HepG2 (cell line): ENCODE measurements around the gene PCGF2. TPM values are rescaled to one million over a fixed set of nuclear protein-coding genes. Genes with fewer than 3 reads are reported as not detected.

Source experiments
- CENPT ChIP-seq: sonication (generic); formaldehyde crosslinking; IDR thresholded peaks from 2 replicates; pipeline ENCODE4 v1.8.0; 2022; ENCODE audit warnings: low read depth, mild to moderate bottlenecking, moderate library complexity, missing genetic modification reagents
- FOXC1 ChIP-seq: sonication (generic); formaldehyde crosslinking; IDR thresholded peaks from 2 replicates; pipeline ENCODE4 v1.8.0; 2022; ENCODE audit warnings: mild to moderate bottlenecking, missing genetic modification reagents, borderline replicate concordance
- IRX3 ChIP-seq: sonication (generic); formaldehyde crosslinking; IDR thresholded peaks from 2 replicates; pipeline ENCODE4 v1.8.1; 2023; ENCODE audit warnings: mild to moderate bottlenecking, low read depth, missing genetic modification reagents, borderline replicate concordance
- KDM4B ChIP-seq: sonication (generic); formaldehyde crosslinking; IDR thresholded peaks from 2 replicates; pipeline ENCODE4 v1.4.0; 2020; ENCODE audit warnings: missing genetic modification reagents
- MED1 ChIP-seq: sonication (generic); formaldehyde crosslinking; IDR thresholded peaks from 2 replicates; pipeline ENCODE4 v1.4.0; 2020; ENCODE audit warnings: missing genetic modification reagents
- MTA3 ChIP-seq: sonication (generic); formaldehyde crosslinking; IDR thresholded peaks from 2 replicates; pipeline ENCODE4 v1.4.0; 2020; ENCODE audit warnings: missing genetic modification reagents
- RBAK ChIP-seq: sonication (generic); formaldehyde crosslinking; IDR thresholded peaks from 2 replicates; pipeline ENCODE4 v1.5.1; 2020; ENCODE audit warnings: mild to moderate bottlenecking, missing genetic modification reagents
- RBM22 ChIP-seq: fragments of 200-400 bp; formaldehyde crosslinking; optimal IDR thresholded peaks from 2 replicates; pipeline ENCODE3; 2017; ENCODE audit warnings: mild to moderate bottlenecking, low read length, moderate library complexity
- RELA ChIP-seq: sonication (generic); formaldehyde crosslinking; IDR thresholded peaks from 2 replicates; pipeline ENCODE4 v1.4.0; 2020; ENCODE audit warnings: missing genetic modification reagents
- SIX4 ChIP-seq: sonication (generic); formaldehyde crosslinking; IDR thresholded peaks from 2 replicates; pipeline ENCODE4 v1.4.0; 2020; ENCODE audit warnings: missing genetic modification reagents
- SMC3 ChIP-seq: IDR thresholded peaks from 2 replicates; pipeline ENCODE4 v1.6.1; 2011; ENCODE audit warnings: low read length, improper control_type of control experiment
- YY1 ChIP-seq: IDR thresholded peaks from 2 replicates; pipeline ENCODE4 v1.6.1; 2011; ENCODE audit warnings: low read length, low read depth, moderate library complexity, mild to moderate bottlenecking; ENCODE audit not compliant: insufficient read depth, insufficient replicate concordance
- ZNF235 ChIP-seq: sonication (generic); formaldehyde crosslinking; IDR thresholded peaks from 2 replicates; pipeline ENCODE4 v1.8.1; 2023; ENCODE audit warnings: mild to moderate bottlenecking, missing genetic modification reagents, borderline replicate concordance
- polyA plus RNA-seq, 8 experiments: library from polyadenylated mRNA; depleted of rRNA in 3 of 8; stranded (reverse) in 7 of 8; unstranded in 1 of 8; fragments of >200 nt; fragmentation: Illumina TruSeq in 4 of 8; extraction: Trizol in 4 of 8; gene quantifications; 2 replicates each; pipeline versions ENCODE4 v1.2.1 to v1.2.3, GENCODE V29; 2011 to 2016; ENCODE audit warnings: low read depth in 4 of 8, missing spikeins in 1 of 8, mixed read lengths in 1 of 8; ENCODE audit not compliant: insufficient read depth in 1 of 8
- total RNA-seq, 5 experiments: library from RNA; depleted of rRNA; stranded (reverse); fragments of >200 nt; fragmentation: Illumina TruSeq; extraction: Trizol; gene quantifications; 2 replicates each; pipeline ENCODE4 v1.2.3, GENCODE V29; 2016; ENCODE audit warnings: low read depth in 1 of 5
- TF ChIP-seq, protein P1 (sequence below): sonication (generic); formaldehyde crosslinking; conservative IDR thresholded peaks from 2 replicates; pipeline ENCODE4 v1.4.0; 2020; ENCODE audit warnings: missing genetic modification reagents
- TF ChIP-seq, protein P2 (sequence below): sonication (generic); formaldehyde crosslinking; IDR thresholded peaks from 2 replicates; pipeline ENCODE4 v1.4.0; 2020; ENCODE audit warnings: low read depth, mild to moderate bottlenecking, missing genetic modification reagents
- TF ChIP-seq, protein P3 (sequence below): sonication (generic); formaldehyde crosslinking; IDR thresholded peaks from 2 replicates; pipeline ENCODE4 v1.8.1; 2022; ENCODE audit warnings: low read depth, mild to moderate bottlenecking, missing genetic modification reagents
- TF ChIP-seq, protein P4 (sequence below): sonication (generic); formaldehyde crosslinking; IDR thresholded peaks from 2 replicates; pipeline ENCODE4 v1.5.1; 2020; ENCODE audit warnings: mild to moderate bottlenecking, missing genetic modification reagents, moderate library complexity

Gene PCGF2
- total and polyA plus RNA-seq, 2 of the 13 experiments (the other 11 are each of a cell fraction or from before 2014, with no cell fraction given): 11.6 to 29.4 TPM

DNA sequence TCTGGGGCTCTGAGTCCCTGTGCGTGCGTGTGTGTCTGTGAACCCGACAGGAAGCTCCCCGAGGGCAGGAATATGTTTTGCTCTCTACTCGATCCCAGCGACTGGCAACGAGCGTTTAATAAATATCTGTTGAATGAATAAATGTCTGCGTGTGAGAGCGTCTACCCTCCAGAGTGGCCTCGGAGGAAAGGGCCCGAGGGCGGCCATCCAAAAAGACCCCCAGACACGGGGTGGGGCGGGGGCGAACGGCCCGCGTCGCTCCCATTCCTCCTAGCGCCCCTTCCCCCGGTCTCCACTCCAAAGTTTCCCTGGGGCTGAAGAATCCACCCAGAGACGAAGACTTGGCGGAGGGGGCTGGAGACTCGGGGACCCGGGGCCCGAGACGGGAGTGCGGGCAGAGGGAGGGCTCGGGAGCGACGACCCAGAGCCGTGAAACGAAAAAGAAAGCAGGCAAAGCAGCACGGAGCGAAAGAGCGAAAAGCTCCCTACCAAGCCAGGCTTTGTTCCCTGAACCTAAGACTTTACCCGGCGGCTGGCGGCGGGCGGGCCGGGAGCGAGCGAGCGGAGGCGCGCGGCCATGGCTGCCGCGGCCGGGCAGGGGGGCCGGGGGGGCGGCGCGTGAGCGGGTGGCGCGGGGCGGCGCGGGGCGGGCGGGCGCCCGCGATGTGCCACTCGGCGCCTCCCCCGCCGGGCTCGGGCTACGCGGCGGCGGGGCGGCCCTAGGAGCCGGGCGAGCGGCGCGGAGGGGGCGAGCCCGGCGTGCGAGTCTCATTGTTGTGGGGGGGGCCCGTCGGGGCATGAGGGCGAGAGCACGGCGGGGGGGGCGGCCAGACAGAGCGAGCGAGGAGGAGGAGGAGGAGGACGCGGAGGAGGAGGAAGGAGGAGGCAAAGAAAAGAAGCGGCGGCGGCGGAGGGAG is 43.3 kb downstream of the PCGF2 start, which contains the start of gene MLLT6 (continued):
- TF ChIP-seq, protein P1, sequence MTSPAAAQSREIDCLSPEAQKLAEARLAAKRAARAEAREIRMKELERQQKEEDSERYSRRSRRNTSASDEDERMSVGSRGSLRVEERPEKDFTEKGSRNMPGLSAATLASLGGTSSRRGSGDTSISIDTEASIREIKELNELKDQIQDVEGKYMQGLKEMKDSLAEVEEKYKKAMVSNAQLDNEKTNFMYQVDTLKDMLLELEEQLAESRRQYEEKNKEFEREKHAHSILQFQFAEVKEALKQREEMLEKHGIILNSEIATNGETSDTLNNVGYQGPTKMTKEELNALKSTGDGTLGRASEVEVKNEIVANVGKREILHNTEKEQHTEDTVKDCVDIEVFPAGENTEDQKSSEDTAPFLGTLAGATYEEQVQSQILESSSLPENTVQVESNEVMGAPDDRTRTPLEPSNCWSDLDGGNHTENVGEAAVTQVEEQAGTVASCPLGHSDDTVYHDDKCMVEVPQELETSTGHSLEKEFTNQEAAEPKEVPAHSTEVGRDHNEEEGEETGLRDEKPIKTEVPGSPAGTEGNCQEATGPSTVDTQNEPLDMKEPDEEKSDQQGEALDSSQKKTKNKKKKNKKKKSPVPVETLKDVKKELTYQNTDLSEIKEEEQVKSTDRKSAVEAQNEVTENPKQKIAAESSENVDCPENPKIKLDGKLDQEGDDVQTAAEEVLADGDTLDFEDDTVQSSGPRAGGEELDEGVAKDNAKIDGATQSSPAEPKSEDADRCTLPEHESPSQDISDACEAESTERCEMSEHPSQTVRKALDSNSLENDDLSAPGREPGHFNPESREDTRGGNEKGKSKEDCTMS: no peak
- TF ChIP-seq, protein P2, sequence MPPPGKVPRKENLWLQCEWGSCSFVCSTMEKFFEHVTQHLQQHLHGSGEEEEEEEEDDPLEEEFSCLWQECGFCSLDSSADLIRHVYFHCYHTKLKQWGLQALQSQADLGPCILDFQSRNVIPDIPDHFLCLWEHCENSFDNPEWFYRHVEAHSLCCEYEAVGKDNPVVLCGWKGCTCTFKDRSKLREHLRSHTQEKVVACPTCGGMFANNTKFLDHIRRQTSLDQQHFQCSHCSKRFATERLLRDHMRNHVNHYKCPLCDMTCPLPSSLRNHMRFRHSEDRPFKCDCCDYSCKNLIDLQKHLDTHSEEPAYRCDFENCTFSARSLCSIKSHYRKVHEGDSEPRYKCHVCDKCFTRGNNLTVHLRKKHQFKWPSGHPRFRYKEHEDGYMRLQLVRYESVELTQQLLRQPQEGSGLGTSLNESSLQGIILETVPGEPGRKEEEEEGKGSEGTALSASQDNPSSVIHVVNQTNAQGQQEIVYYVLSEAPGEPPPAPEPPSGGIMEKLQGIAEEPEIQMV (CRISPR knock-in tag): no peak
- TF ChIP-seq YY1 (peak; percentile 86), MTA3 (CRISPR knock-in tag) (no peak), ZNF235 (0 out of 2 replicates have a peak, but pooled peaks have one; percentile 2), RBM22 (peak; percentile 70), MED1 (CRISPR knock-in tag) (no peak; the same call in 1 of the 2 replicates), SMC3 (no peak), SIX4 (CRISPR knock-in tag) (no peak), CENPT (CRISPR knock-in tag) (0 out of 2 replicates have a peak, but pooled peaks have one; percentile 61), RELA (CRISPR knock-in tag) (no peak), RBAK (CRISPR knock-in tag) (no peak), IRX3 (CRISPR knock-in tag) (no peak), FOXC1 (no peak), KDM4B (CRISPR knock-in tag) (0 out of 2 replicates have a peak, but pooled peaks have one; percentile 65)
- TF ChIP-seq, protein P3, sequence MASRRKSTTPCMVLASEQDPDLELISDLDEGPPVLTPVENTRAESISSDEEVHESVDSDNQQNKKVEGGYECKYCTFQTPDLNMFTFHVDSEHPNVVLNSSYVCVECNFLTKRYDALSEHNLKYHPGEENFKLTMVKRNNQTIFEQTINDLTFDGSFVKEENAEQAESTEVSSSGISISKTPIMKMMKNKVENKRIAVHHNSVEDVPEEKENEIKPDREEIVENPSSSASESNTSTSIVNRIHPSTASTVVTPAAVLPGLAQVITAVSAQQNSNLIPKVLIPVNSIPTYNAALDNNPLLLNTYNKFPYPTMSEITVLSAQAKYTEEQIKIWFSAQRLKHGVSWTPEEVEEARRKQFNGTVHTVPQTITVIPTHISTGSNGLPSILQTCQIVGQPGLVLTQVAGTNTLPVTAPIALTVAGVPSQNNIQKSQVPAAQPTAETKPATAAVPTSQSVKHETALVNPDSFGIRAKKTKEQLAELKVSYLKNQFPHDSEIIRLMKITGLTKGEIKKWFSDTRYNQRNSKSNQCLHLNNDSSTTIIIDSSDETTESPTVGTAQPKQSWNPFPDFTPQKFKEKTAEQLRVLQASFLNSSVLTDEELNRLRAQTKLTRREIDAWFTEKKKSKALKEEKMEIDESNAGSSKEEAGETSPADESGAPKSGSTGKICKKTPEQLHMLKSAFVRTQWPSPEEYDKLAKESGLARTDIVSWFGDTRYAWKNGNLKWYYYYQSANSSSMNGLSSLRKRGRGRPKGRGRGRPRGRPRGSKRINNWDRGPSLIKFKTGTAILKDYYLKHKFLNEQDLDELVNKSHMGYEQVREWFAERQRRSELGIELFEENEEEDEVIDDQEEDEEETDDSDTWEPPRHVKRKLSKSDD (CRISPR knock-in tag): 0 out of 2 replicates have a peak, but pooled peaks have one; percentile 32
- TF ChIP-seq, protein P4, sequence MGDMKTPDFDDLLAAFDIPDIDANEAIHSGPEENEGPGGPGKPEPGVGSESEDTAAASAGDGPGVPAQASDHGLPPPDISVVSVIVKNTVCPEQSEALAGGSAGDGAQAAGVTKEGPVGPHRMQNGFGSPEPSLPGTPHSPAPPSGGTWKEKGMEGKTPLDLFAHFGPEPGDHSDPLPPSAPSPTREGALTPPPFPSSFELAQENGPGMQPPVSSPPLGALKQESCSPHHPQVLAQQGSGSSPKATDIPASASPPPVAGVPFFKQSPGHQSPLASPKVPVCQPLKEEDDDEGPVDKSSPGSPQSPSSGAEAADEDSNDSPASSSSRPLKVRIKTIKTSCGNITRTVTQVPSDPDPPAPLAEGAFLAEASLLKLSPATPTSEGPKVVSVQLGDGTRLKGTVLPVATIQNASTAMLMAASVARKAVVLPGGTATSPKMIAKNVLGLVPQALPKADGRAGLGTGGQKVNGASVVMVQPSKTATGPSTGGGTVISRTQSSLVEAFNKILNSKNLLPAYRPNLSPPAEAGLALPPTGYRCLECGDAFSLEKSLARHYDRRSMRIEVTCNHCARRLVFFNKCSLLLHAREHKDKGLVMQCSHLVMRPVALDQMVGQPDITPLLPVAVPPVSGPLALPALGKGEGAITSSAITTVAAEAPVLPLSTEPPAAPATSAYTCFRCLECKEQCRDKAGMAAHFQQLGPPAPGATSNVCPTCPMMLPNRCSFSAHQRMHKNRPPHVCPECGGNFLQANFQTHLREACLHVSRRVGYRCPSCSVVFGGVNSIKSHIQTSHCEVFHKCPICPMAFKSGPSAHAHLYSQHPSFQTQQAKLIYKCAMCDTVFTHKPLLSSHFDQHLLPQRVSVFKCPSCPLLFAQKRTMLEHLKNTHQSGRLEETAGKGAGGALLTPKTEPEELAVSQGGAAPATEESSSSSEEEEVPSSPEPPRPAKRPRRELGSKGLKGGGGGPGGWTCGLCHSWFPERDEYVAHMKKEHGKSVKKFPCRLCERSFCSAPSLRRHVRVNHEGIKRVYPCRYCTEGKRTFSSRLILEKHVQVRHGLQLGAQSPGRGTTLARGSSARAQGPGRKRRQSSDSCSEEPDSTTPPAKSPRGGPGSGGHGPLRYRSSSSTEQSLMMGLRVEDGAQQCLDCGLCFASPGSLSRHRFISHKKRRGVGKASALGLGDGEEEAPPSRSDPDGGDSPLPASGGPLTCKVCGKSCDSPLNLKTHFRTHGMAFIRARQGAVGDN (CRISPR knock-in tag): no peak
